ENCODE data around the gene GRM1. TPM values are rescaled to one million over a fixed set of nuclear protein-coding genes. Genes with fewer than 3 reads are reported as not detected.

The GRM1 gene
- total and polyA plus RNA-seq, 8 donors = not detected

GRCh38 chr6:146282837-146283236 lies 254.0 kb downstream of the GRM1 start:
- WGBS, 5 donors = 84 to 93% (median 88%) methylated on average over 2 of the region's 2 CpGs
- Histone ChIP-seq H3K27ac (no peak overlapping the region), H3K4me1 (no peaks in the 10 kb centered on the region), H3K9me3 (no peaks in the 10 kb centered on the region), H3K4me3 (no peak overlapping the region), H3K36me3 (no peaks in the 10 kb centered on the region), H3K27me3 (no peaks in the 10 kb centered on the region)
- TF ChIP-seq CTCF (IDR thresholded peaks at IDR 0.05) = no peak
- intact Hi-C loops (cut with DNase I; ENCODE audit: low total_unique reads) = no loop called here
- no peak for DNase-seq

GRCh38 chr6:146284311-146284710 lies 255.4 kb downstream of the GRM1 start:
- intact Hi-C loops (cut with DNase I; ENCODE audit: low total_unique reads) = no loop called here
- Histone ChIP-seq H3K36me3 (no peaks in the 10 kb centered on the region), H3K27me3 (no peaks in the 10 kb centered on the region), H3K4me1 (no peaks in the 10 kb centered on the region), H3K4me3 (no peak overlapping the region), H3K27ac (no peak overlapping the region), H3K9me3 (no peaks in the 10 kb centered on the region)
- no peak for TF ChIP-seq EP300 (IDR thresholded peaks at IDR 0.05)
- TF ChIP-seq POLR2A (IDR thresholded peaks at IDR 0.05) = no peak
- no peak for TF ChIP-seq CTCF (IDR thresholded peaks at IDR 0.05)
- no peak for TF ChIP-seq POLR2AphosphoS5 (IDR thresholded peaks at IDR 0.05)
- WGBS, 5 donors = 70 to 91% (median 80%) methylated on average over 2 of the region's 2 CpGs
- no peak for DNase-seq

- H3K9me3 ChIP-seq = no peaks in the 10 kb centered on the region
- no peaks in the 10 kb centered on the region for H3K27me3 ChIP-seq
- TF ChIP-seq CTCF (IDR thresholded peaks at IDR 0.05) (no peak), POLR2A (IDR thresholded peaks at IDR 0.05) (no peak), EP300 (IDR thresholded peaks at IDR 0.05) (no peak), POLR2AphosphoS5 (IDR thresholded peaks at IDR 0.05) (no peak)
- H3K27ac ChIP-seq = no peak overlapping the region
- WGBS, 5 donors = 47 to 64% (median 58%) methylated on average over 3 of the region's 3 CpGs
- intact Hi-C loops (cut with DNase I; ENCODE audit: low total_unique reads) = no loop called here
- no peaks in the 10 kb centered on the region for H3K36me3 ChIP-seq
- no peak overlapping the region for H3K4me3 ChIP-seq
- H3K4me1 ChIP-seq = no peaks in the 10 kb centered on the region
- no peak for DNase-seq
Measured at GRCh38 chr6:146286961-146287360, 258.1 kb downstream of the GRM1 start.

GRCh38 chr6:146287691-146288369 lies 259.0 kb downstream of the GRM1 start:
- intact Hi-C loops (cut with DNase I; ENCODE audit: low total_unique reads) = no loop called here
- Histone ChIP-seq H3K27ac (no peak overlapping the region), H3K27me3 (no peaks in the 10 kb centered on the region), H3K4me1 (no peaks in the 10 kb centered on the region), H3K9me3 (no peaks in the 10 kb centered on the region), H3K36me3 (no peaks in the 10 kb centered on the region), H3K4me3 (no peak overlapping the region)
- TF ChIP-seq CTCF (IDR thresholded peaks at IDR 0.05) (no peak), EP300 (IDR thresholded peaks at IDR 0.05) (no peak), POLR2A (IDR thresholded peaks at IDR 0.05) (no peak), POLR2AphosphoS5 (IDR thresholded peaks at IDR 0.05) (no peak)
- DNase-seq = no peak
- WGBS, 5 donors = 58 to 83% (median 80%) methylated on average over 1 of the region's 1 CpG

All from stomach (tissue), 9 donors.